ENCODE data around the gene DUSP8. TPM values are rescaled to one million over a fixed set of nuclear protein-coding genes. Genes with fewer than 3 reads are reported as not detected.

The DUSP8 gene
- total and polyA plus RNA-seq, 2 donors (not counting 1 experiment from before 2014, with no cell fraction given): 4.3 to 7.2 TPM

GRCh38 chr11:1560002-1560648, 11.9 kb downstream of the DUSP8 start:
- no peak for ATAC-seq (ENCODE audit: low read depth)
- no peak overlapping the region for H3K27ac ChIP-seq (ENCODE audit: low read length in 2 of 2)
- H3K36me3 ChIP-seq (replicated peaks in 1 of 2; ENCODE audit: control extremely low read depth in 1 of 2, control insufficient read depth in 1 of 2, extremely low read depth in 1 of 2, insufficient read depth in 2 of 2, low read length in 1 of 2): no peaks in the 10 kb centered on the region
- H3K79me2 ChIP-seq (ENCODE audit: control insufficient read depth, insufficient read depth, low read length): no peaks in the 10 kb centered on the region
- peak; percentile 27 for DNase-seq
- WGBS (ENCODE audit: insufficient coverage): 81% methylated on average over 15 of the region's 15 CpGs
- Mint-ChIP-seq H3K27ac (no peak overlapping the region), H3K4me1 (peaks cover 7% of the 10 kb centered on the region), H3K9me3 (ENCODE audit: insufficient read depth) (no peaks in the 10 kb centered on the region), H3K4me3 (no peak overlapping the region), H3K27me3 (peaks cover 13% of the 10 kb centered on the region)
- TF ChIP-seq CTCF (IDR thresholded peaks at IDR 0.05) (no peak), EZH2 (IDR thresholded peaks at IDR 0.05; ENCODE audit: borderline replicate concordance, insufficient read depth, low read depth, low read length, poor library complexity, severe bottlenecking) (no peak)
- H4K20me1 ChIP-seq (ENCODE audit: control insufficient read depth, insufficient read depth, low read length, poor library complexity, severe bottlenecking): no peaks in the 10 kb centered on the region
- CTCF ChIA-PET: interaction anchor here (1.5 kb wide), 1 partner anchor 15 kb away, joined by 3 read pairs; no protein-coding TSS in a partner anchor
- H3K4me2 ChIP-seq (replicated peaks; ENCODE audit: low read depth, low read length, poor library complexity, severe bottlenecking): no peak overlapping the region
- intact Hi-C loops (cut with micrococcal nuclease): no loop called here
- no peak overlapping the region for H2AFZ ChIP-seq (ENCODE audit: insufficient read depth, low read depth, low read length, poor library complexity, severe bottlenecking)
- POLR2A ChIA-PET: no interaction called here
- peaks cover 0 to 10% of the 10 kb centered on the region in 2 donors for H3K4me1 ChIP-seq (ENCODE audit: control insufficient read depth in 2 of 2, insufficient read depth in 2 of 2, low read length in 2 of 2)
- peaks cover 0 to 18% (median 6%) of the 10 kb centered on the region in 4 experiments for H3K27me3 ChIP-seq (replicated peaks in 1 of 4; ENCODE audit: control extremely low read depth in 1 of 4, control insufficient read depth in 3 of 4, insufficient read depth in 4 of 4, low read length in 3 of 4)
- H3K4me3 ChIP-seq (ENCODE audit: control extremely low read depth in 1 of 5, extremely low read depth in 1 of 5, insufficient read depth in 1 of 5, low read depth in 2 of 5, low read length in 4 of 5): no peak overlapping the region
- no peak overlapping the region for H3K9ac ChIP-seq (ENCODE audit: low read length)
- peaks cover 0 to 7% (median 0%) of the 10 kb centered on the region in 3 donors for H3K9me3 ChIP-seq (ENCODE audit: control extremely low read depth in 1 of 3, control insufficient read depth in 2 of 3, insufficient read depth in 1 of 3, low read length in 2 of 3)

All from B cell (primary cell).